Keratinocyte (primary cell): ENCODE measurements around the gene CHRNG.

ENCODE experiments used
- EZH2 ChIP-seq: IDR thresholded peaks from one replicate; pipeline ENCODE4 v1.6.1; 2012; ENCODE audit warnings: inconsistent platforms, mild to moderate bottlenecking, low read length, moderate library complexity
- TF ChIP-seq, protein P1 (sequence below), 3 experiments: IDR thresholded peaks in 1 of 3; conservative IDR thresholded peaks in 1 of 3; optimal IDR thresholded peaks in 1 of 3; 2 replicates in 2 of 3; 3 replicates in 1 of 3; pipeline versions ENCODE3 to v1.5.1; 2011; ENCODE audit warnings: low read length in 3 of 3, mild to moderate bottlenecking in 3 of 3, moderate library complexity in 2 of 3, control low read depth in 1 of 3, inconsistent platforms in 1 of 3; ENCODE audit not compliant: insufficient read depth in 2 of 3; ENCODE audit errors: extremely low read depth in 1 of 3

DNA sequence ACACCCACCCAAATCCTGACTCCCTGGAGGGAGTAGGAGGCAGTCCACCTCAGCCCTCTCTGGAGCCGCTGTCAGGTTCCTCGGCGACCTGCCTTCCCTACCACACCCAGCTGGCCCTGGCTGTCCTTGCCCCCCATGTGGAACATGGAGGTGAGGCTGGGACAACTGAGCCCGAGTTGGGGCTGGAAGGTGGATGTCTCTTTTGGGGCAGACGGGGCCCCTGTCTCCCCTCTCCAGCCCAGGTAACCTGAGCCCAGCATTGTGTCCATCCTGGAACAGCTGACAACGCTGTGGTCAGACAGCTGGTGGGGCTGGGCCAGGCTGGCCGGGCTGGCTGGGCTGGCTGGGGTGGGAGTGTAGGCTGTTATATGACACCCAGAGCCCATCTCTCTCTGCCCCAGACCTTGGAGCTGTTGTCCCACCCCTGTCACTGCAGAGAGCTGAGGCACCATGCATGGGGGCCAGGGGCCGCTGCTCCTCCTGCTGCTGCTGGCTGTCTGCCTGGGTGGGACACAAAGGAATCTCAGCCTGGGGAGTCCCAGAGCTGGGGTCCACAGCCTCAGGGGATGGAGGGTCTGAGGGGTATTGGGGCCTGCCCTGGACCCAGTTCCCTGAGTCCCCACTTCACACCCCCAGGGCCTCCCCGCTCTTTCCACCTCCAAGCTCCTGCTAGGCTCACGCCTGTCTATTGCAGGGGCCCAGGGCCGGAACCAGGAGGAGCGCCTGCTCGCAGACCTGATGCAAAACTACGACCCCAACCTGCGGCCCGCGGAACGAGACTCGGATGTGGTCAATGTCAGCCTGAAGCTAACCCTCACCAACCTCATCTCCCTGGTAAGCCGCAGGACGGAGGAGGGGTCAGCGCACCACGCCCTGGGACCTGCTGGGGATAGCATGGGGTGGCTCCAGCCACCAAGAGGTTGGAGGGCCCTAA lies at the start of gene CHRNG:
- TF ChIP-seq EZH2 = no peak
- TF ChIP-seq, protein P1, sequence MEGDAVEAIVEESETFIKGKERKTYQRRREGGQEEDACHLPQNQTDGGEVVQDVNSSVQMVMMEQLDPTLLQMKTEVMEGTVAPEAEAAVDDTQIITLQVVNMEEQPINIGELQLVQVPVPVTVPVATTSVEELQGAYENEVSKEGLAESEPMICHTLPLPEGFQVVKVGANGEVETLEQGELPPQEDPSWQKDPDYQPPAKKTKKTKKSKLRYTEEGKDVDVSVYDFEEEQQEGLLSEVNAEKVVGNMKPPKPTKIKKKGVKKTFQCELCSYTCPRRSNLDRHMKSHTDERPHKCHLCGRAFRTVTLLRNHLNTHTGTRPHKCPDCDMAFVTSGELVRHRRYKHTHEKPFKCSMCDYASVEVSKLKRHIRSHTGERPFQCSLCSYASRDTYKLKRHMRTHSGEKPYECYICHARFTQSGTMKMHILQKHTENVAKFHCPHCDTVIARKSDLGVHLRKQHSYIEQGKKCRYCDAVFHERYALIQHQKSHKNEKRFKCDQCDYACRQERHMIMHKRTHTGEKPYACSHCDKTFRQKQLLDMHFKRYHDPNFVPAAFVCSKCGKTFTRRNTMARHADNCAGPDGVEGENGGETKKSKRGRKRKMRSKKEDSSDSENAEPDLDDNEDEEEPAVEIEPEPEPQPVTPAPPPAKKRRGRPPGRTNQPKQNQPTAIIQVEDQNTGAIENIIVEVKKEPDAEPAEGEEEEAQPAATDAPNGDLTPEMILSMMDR (optimal IDR thresholded peaks at IDR 0.05 in 1 of 3, IDR thresholded peaks at IDR 0.05 in 1 of 3, conservative IDR thresholded peaks at IDR 0.05 in 1 of 3; ENCODE audit: extremely low read depth in 1 of 3, insufficient read depth in 2 of 3, low read length in 3 of 3) = no peak
